AG09309 (cell line): Measurements from ENCODE around the gene ABCG1.

Source experiments
- DNase-seq: peaks from one replicate; pipeline ENCODE4 v3.0.0-alpha.2; 2010; ENCODE audit warnings: low read depth
- H3K4me3 ChIP-seq: 2 replicates; pipeline ENCODE4 v1.5.1; 2011; ENCODE audit warnings: mild to moderate bottlenecking, low read depth, low read length, moderate library complexity; ENCODE audit not compliant: control insufficient read depth
- CTCF ChIP-seq: IDR thresholded peaks from 2 replicates; pipeline ENCODE4 v1.5.1; 2011; ENCODE audit warnings: mild to moderate bottlenecking, low read depth, low read length, inconsistent platforms; ENCODE audit not compliant: insufficient read depth, control insufficient read depth; ENCODE audit errors: missing control alignments

The ABCG1 gene

GRCh38 chr21:42218836-42219605 is at the start of gene ABCG1:
TSS of gene ABCG1 (plus strand) at chr21:42219140. CDS start at chr21:42219263, 123 bp downstream.
- DNase-seq = no peak
- H3K4me3 ChIP-seq = peak within 1 kb of the TSS; percentile 4
- TF ChIP-seq CTCF = no peak

GRCh38 chr21:42169758-42170157 is 49.2 kb upstream of the ABCG1 start:
- TF ChIP-seq CTCF = no peak
- DNase-seq = no peak
- no peak overlapping the region for H3K4me3 ChIP-seq

- no peak for DNase-seq
- no peak for TF ChIP-seq CTCF
- H3K4me3 ChIP-seq = no peak overlapping the region
These were observed 47.6 kb upstream of the ABCG1 start for GRCh38 chr21:42171091-42172053.

GRCh38 chr21:42172596-42173483 is 46.1 kb upstream of the ABCG1 start:
- TF ChIP-seq CTCF = no peak
- no peak for DNase-seq
- no peak overlapping the region for H3K4me3 ChIP-seq

- no peak for TF ChIP-seq CTCF
- H3K4me3 ChIP-seq = no peak overlapping the region
- DNase-seq = no peak
These were observed 44.8 kb upstream of the ABCG1 start for GRCh38 chr21:42174173-42174572.
